HUDEP-2 (cell line): ENCODE measurements around the gene ARHGEF3.
"Not testable (repeated sequence)": the region's sequence is repeated elsewhere in the genome, so short reads cannot be mapped to it uniquely, and the experiment has no call there.

ENCODE experiments used
- DNase-seq, 76 experiments: peaks; one replicate each; lab custom pipeline; 2025; ENCODE audit not compliant: unreplicated experiment in 76 of 76; lab: John Stamatoyannopoulos, UW

The ARHGEF3 gene

GRCh38 chr3:56775838-56776555 lies 25.8 kb downstream of the ARHGEF3 start:
- no peak for DNase-seq

- no peak for DNase-seq
Observed at GRCh38 chr3:56775445-56775837, 26.3 kb downstream of the ARHGEF3 start.

GRCh38 chr3:56773986-56774385 lies 27.8 kb downstream of the ARHGEF3 start:
- no peak for DNase-seq

- no peak for DNase-seq
Observed at GRCh38 chr3:56772952-56773938, 28.5 kb downstream of the ARHGEF3 start.

GRCh38 chr3:56771376-56771775 lies 30.4 kb downstream of the ARHGEF3 start:
- DNase-seq: no peak

GRCh38 chr3:56769116-56769707 lies 32.5 kb downstream of the ARHGEF3 start:
- no peak for DNase-seq

GRCh38 chr3:56764904-56765547 lies 36.7 kb downstream of the ARHGEF3 start:
- no peak for DNase-seq

- DNase-seq: no peak
Observed at GRCh38 chr3:56764184-56764583, 37.6 kb downstream of the ARHGEF3 start.

- no peak for DNase-seq
Observed at GRCh38 chr3:56763233-56763632, 38.5 kb downstream of the ARHGEF3 start.

- DNase-seq: no peak
Observed at GRCh38 chr3:56762718-56763117, 39.0 kb downstream of the ARHGEF3 start.

- DNase-seq: no peak
Observed at GRCh38 chr3:56761887-56762651, 39.7 kb downstream of the ARHGEF3 start.

- no peak for DNase-seq
Observed at GRCh38 chr3:56761023-56761422, 40.7 kb downstream of the ARHGEF3 start.

GRCh38 chr3:56759532-56759931 lies 42.2 kb downstream of the ARHGEF3 start:
- DNase-seq: no peak

- no peak for DNase-seq
Observed at GRCh38 chr3:56758539-56758981, 43.2 kb downstream of the ARHGEF3 start.

GRCh38 chr3:56758042-56758441 lies 43.7 kb downstream of the ARHGEF3 start:
- DNase-seq: not testable (repeated sequence)

GRCh38 chr3:56754741-56755417 lies 46.9 kb downstream of the ARHGEF3 start:
- DNase-seq: no peak

- no peak for DNase-seq
Observed at GRCh38 chr3:56753206-56753820, 48.4 kb downstream of the ARHGEF3 start.

GRCh38 chr3:56751056-56751707 lies 50.6 kb downstream of the ARHGEF3 start:
- DNase-seq: no peak
